IMR-90 (cell line): ENCODE measurements around the gene CCL20. TPM values are rescaled to one million over a fixed set of nuclear protein-coding genes. Genes with fewer than 3 reads are reported as not detected.

Experiments
- ATAC-seq: fragments of 200-7000 bp; cut with Tn5 transposase; 2 replicates; pipeline ENCODE4 v1.9.1; 2020; ENCODE audit warnings: low read depth, mild to moderate bottlenecking, moderate library complexity
- BruUV-seq: library from RNA; stranded (reverse); fragments of 400-500 nt; replicated peaks from 2 replicates; lab custom pipeline; 2021; lab: Mats Ljungman, UMichigan
- CTCF ChIA-PET: fragments of 300-600 bp; formaldehyde crosslinking; extraction: SDS; loops from one replicate; lab custom pipeline; 2021; ENCODE audit warnings: antibody characterized with exemption; lab: Yijun Ruan, JAX
- POLR2A ChIA-PET: fragments of 300-600 bp; sonication (Branson Sonifier 250); formaldehyde crosslinking; loops from one replicate; lab custom pipeline; 2022; ENCODE audit warnings: antibody characterized with exemption; ENCODE audit not compliant: unreplicated experiment; lab: Charles Lee
- DNase-seq: peaks from one replicate; pipeline ENCODE4 v3.0.0; 2013
- H2AFZ ChIP-seq: replicated peaks from 2 replicates; pipeline ENCODE3; 2013; ENCODE audit warnings: low read length, mild to moderate bottlenecking; ENCODE audit not compliant: poor library complexity
- H2AK5ac ChIP-seq: 2 replicates; pipeline ENCODE4 v1.6.1; 2013; ENCODE audit warnings: low read depth, low read length, inconsistent platforms
- H2AK9ac ChIP-seq: replicated peaks from 2 replicates; pipeline ENCODE3; 2013; ENCODE audit warnings: mild to moderate bottlenecking, low read depth, low read length, moderate library complexity; ENCODE audit not compliant: poor library complexity
- H2BK120ac ChIP-seq: 2 replicates; pipeline ENCODE4 v1.6.1; 2013; ENCODE audit warnings: low read depth, low read length, inconsistent platforms
- H2BK15ac ChIP-seq: 3 replicates; pipeline ENCODE4 v1.6.1; 2013; ENCODE audit warnings: low read depth, low read length, inconsistent platforms
- H2BK20ac ChIP-seq: 2 replicates; pipeline ENCODE4 v1.6.1; 2013; ENCODE audit warnings: low read depth, mild to moderate bottlenecking, inconsistent platforms, low read length, moderate library complexity
- H2BK5ac ChIP-seq: 2 replicates; pipeline ENCODE4 v1.6.1; 2013; ENCODE audit warnings: mild to moderate bottlenecking, low read depth, low read length, inconsistent platforms; ENCODE audit not compliant: poor library complexity, severe bottlenecking
- H3K14ac ChIP-seq: replicated peaks from 2 replicates; pipeline ENCODE4 v1.6.1; 2013; ENCODE audit warnings: low read depth, low read length, inconsistent platforms
- H3K18ac ChIP-seq: 2 replicates; pipeline ENCODE4 v1.6.1; 2013; ENCODE audit warnings: low read depth, low read length, control low read depth
- H3K23ac ChIP-seq: 2 replicates; pipeline ENCODE4 v1.6.1; 2013; ENCODE audit warnings: low read depth, low read length, inconsistent platforms
- H3K27ac ChIP-seq: 2 replicates; pipeline ENCODE4 v1.5.1; 2013; ENCODE audit warnings: mild to moderate bottlenecking, control low read depth, low read length; ENCODE audit not compliant: insufficient read depth
- H3K27me3 ChIP-seq: 2 replicates; pipeline ENCODE4 v1.6.1; 2013; ENCODE audit warnings: low read length; ENCODE audit not compliant: control insufficient read depth, insufficient read depth
- H3K36me3 ChIP-seq: 2 replicates; pipeline ENCODE4 v1.6.1; 2013; ENCODE audit warnings: low read length, mixed read lengths; ENCODE audit not compliant: control insufficient read depth, insufficient read depth
- H3K4ac ChIP-seq: 2 replicates; pipeline ENCODE4 v1.6.1; 2013; ENCODE audit warnings: low read depth, low read length, inconsistent platforms
- H3K4me1 ChIP-seq: 2 replicates; pipeline ENCODE4 v1.6.1; 2013; ENCODE audit warnings: low read length, mixed read lengths; ENCODE audit not compliant: control insufficient read depth, insufficient read depth
- H3K4me2 ChIP-seq: 2 replicates; pipeline ENCODE4 v1.6.1; 2013; ENCODE audit warnings: low read depth, mild to moderate bottlenecking, control low read depth, low read length, moderate library complexity
- H3K4me3 ChIP-seq: 2 replicates; pipeline ENCODE4 v1.5.1; 2013; ENCODE audit warnings: low read depth, mild to moderate bottlenecking, control low read depth, low read length, moderate library complexity; ENCODE audit not compliant: insufficient read depth
- H3K56ac ChIP-seq: 2 replicates; pipeline ENCODE4 v1.6.1; 2013; ENCODE audit warnings: low read length, inconsistent platforms; ENCODE audit not compliant: insufficient read depth; ENCODE audit errors: extremely low read depth
- H3K79me1 ChIP-seq, 2 experiments: 2 replicates each; pipeline ENCODE4 v1.6.1; 2013; ENCODE audit warnings: low read length in 2 of 2, inconsistent platforms in 1 of 2, low read depth in 1 of 2
- H3K9ac ChIP-seq: 2 replicates; pipeline ENCODE4 v1.6.1; 2013; ENCODE audit warnings: low read depth, low read length, control low read depth
- H3K9me1 ChIP-seq: 2 replicates; pipeline ENCODE4 v1.6.1; 2013; ENCODE audit warnings: low read length, inconsistent platforms; ENCODE audit not compliant: insufficient read depth
- H3K9me3 ChIP-seq: 2 replicates; pipeline ENCODE4 v1.6.1; 2013; ENCODE audit warnings: low read length; ENCODE audit not compliant: control insufficient read depth, insufficient read depth
- H4K20me1 ChIP-seq: 2 replicates; pipeline ENCODE4 v1.6.1; 2013; ENCODE audit warnings: low read length, inconsistent platforms; ENCODE audit not compliant: insufficient read depth
- H4K5ac ChIP-seq: 2 replicates; pipeline ENCODE4 v1.6.1; 2013; ENCODE audit warnings: mild to moderate bottlenecking, low read depth, low read length, control low read depth
- H4K8ac ChIP-seq, 2 experiments: 2 replicates each; pipeline ENCODE4 v1.6.1; 2013; ENCODE audit warnings: low read depth in 2 of 2, low read length in 2 of 2, control low read depth in 1 of 2, inconsistent platforms in 1 of 2
- H4K91ac ChIP-seq: 2 replicates; pipeline ENCODE4 v1.6.1; 2013; ENCODE audit warnings: low read depth, low read length, inconsistent platforms; ENCODE audit not compliant: insufficient read depth
- CEBPB ChIP-seq: IDR thresholded peaks from 2 replicates; pipeline ENCODE4 v1.6.1; 2012; ENCODE audit warnings: low read depth, low read length, improper control_type of control experiment
- CTCF ChIP-seq: conservative IDR thresholded peaks from 2 replicates; pipeline ENCODE4 v1.5.1; 2012; ENCODE audit warnings: mild to moderate bottlenecking, low read depth, low read length, improper control_type of control experiment
- ELK1 ChIP-seq: fragments of 150-350 bp; IDR thresholded peaks from 2 replicates; pipeline ENCODE4 v1.6.1; 2016; ENCODE audit warnings: low read depth, mild to moderate bottlenecking, low read length, moderate library complexity, borderline replicate concordance
- MAFK ChIP-seq: IDR thresholded peaks from 2 replicates; pipeline ENCODE4 v1.6.1; 2012; ENCODE audit warnings: low read depth, low read length, improper control_type of control experiment
- MAZ ChIP-seq: IDR thresholded peaks from 2 replicates; pipeline ENCODE4 v1.6.1; 2012; ENCODE audit warnings: low read depth, mild to moderate bottlenecking, low read length, improper control_type of control experiment, moderate library complexity, borderline replicate concordance
- MXI1 ChIP-seq: IDR thresholded peaks from 2 replicates; pipeline ENCODE4 v1.6.1; 2012; ENCODE audit warnings: low read depth, mild to moderate bottlenecking, low read length, moderate library complexity, borderline replicate concordance
- RAD21 ChIP-seq: IDR thresholded peaks from 2 replicates; pipeline ENCODE4 v1.6.1; 2012; ENCODE audit warnings: low read length, improper control_type of control experiment
- RCOR1 ChIP-seq: IDR thresholded peaks from 2 replicates; pipeline ENCODE4 v1.6.1; 2012; ENCODE audit warnings: mild to moderate bottlenecking, low read length, improper control_type of control experiment; ENCODE audit not compliant: insufficient replicate concordance
- RFX5 ChIP-seq: IDR thresholded peaks from 2 replicates; pipeline ENCODE4 v1.8.0; 2012; ENCODE audit warnings: low read depth, mild to moderate bottlenecking, low read length, moderate library complexity
- SMC3 ChIP-seq: fragments of 150-350 bp; IDR thresholded peaks from 2 replicates; pipeline ENCODE4 v1.6.1; 2016; ENCODE audit warnings: low read depth, mild to moderate bottlenecking, antibody characterized with exemption, low read length, moderate library complexity
- WGBS, 2 experiments: methylation state at CpG; one replicate each; pipeline versions ENCODE4 v1.1.5 to v1.1.7; 2013; ENCODE audit warnings: missing lambda C conversion rate in 2 of 2; ENCODE audit not compliant: insufficient read length in 1 of 2; ENCODE audit errors: extremely low coverage in 2 of 2; 5-methylcytosine and 5-hydroxymethylcytosine counted together
- dilution Hi-C: fragments of 300-500 bp; cut with HindIII; formaldehyde crosslinking; loops from one replicate; pipeline ENCODE4 v1.14.3; 2018; ENCODE audit warnings: low sequenced_read_pairs; ENCODE audit not compliant: unreplicated experiment
- in situ Hi-C: fragments of 300-500 bp; cut with MboI; formaldehyde crosslinking; loops from 3 replicates; pipeline ENCODE4 v1.14.3; 2019; ENCODE audit warnings: low sequenced_read_pairs, inconsistent platforms, mixed read lengths
- intact Hi-C: fragments of 100-400 bp; cut with micrococcal nuclease; formaldehyde crosslinking; loops from 2 replicates; pipeline ENCODE4 v1.10.0; 2022
- polyA plus RNA-seq, 3 experiments: library from polyadenylated mRNA; depleted of rRNA; stranded (reverse); fragments of >200 nt; gene quantifications; 2 replicates each; pipeline ENCODE4 v1.2.3, GENCODE V29; 2012; ENCODE audit warnings: low replicate concordance in 1 of 3
- total RNA-seq: library from RNA; depleted of rRNA; stranded (reverse); fragments of >200 nt; gene quantifications from 2 replicates; pipeline ENCODE4 v1.2.3, GENCODE V29; 2012

CCL20 gene
- total and polyA plus RNA-seq, 2 of the 4 experiments (the other 2 are of a cell fraction): not detected

GRCh38 chr2:227829337-227829736 lies 15.7 kb downstream of the CCL20 start:
- Histone ChIP-seq H3K9me1 (no peaks in the 10 kb centered on the region), H2BK120ac (no peak overlapping the region), H3K36me3 (no peaks in the 10 kb centered on the region), H2BK20ac (no peak overlapping the region), H3K27ac (no peak overlapping the region), H4K5ac (no peak overlapping the region), H3K18ac (no peak overlapping the region), H4K20me1 (no peaks in the 10 kb centered on the region), H2BK15ac (no peak overlapping the region), H3K4me2 (no peak overlapping the region), H3K23ac (no peak overlapping the region), H2AK9ac (no peak overlapping the region), H3K4ac (no peak overlapping the region), H3K27me3 (no peaks in the 10 kb centered on the region), H2AK5ac (no peak overlapping the region), H2BK5ac (no peak overlapping the region), H3K56ac (no peak overlapping the region), H4K91ac (no peak overlapping the region), H3K9ac (no peak overlapping the region), H3K79me1 (no peaks in the 10 kb centered on the region), H3K4me3 (no peak overlapping the region), H3K4me1 (no peaks in the 10 kb centered on the region), H4K8ac (no peak overlapping the region), H3K14ac (no peak overlapping the region), H3K9me3 (no peaks in the 10 kb centered on the region), H2AFZ (no peak overlapping the region)
- ChIA-PET CTCF (no interaction called here), POLR2A (no interaction called here)
- in situ Hi-C loops (no loop called here), dilution Hi-C loops (no loop called here), intact Hi-C loops (no loop called here)
- no peak for DNase-seq
- ATAC-seq: no peak
- BruUV-seq: no TSS peak
- WGBS, 2 experiments: 100% methylated on average over 1 of the region's 2 CpGs
- TF ChIP-seq MAFK (no peak), ELK1 (no peak), RFX5 (no peak), RCOR1 (no peak), MXI1 (no peak), CEBPB (no peak), SMC3 (no peak), RAD21 (no peak), MAZ (no peak), CTCF (no peak)
